Activated T-helper 1 cell treated with anti-CD3 and anti-CD28 coated beads, Interleukin-12 subunit alpha, Interleukin-12 subunit beta, Interleukin-2, Interleukin-4 antibody, amounts not matched to agents 30 ng/mL and 10 ng/mL and 1 ng/mL, durations not matched to agents 14 hours and 24 hours and 36 hours (primary cell): ENCODE measurements around the gene ARHGAP30. TPM values are rescaled to one million over a fixed set of nuclear protein-coding genes. Genes with fewer than 3 reads are reported as not detected.
A peak's percentile ranks its signal among the peaks of the same experiment; 100 is the strongest.

Experiments used
- DNase-seq: peaks from one replicate; pipeline ENCODE4 v3.0.0; 2021; ENCODE audit warnings: low spot score
- H3K27ac Mint-ChIP-seq: one replicate; pipeline ENCODE4 v1.8.0; 2021; ENCODE audit warnings: mild to moderate bottlenecking, mixed read lengths
- H3K27me3 Mint-ChIP-seq: one replicate; pipeline ENCODE4 v1.8.0; 2022; ENCODE audit warnings: mild to moderate bottlenecking, moderate library complexity, mixed read lengths; ENCODE audit not compliant: insufficient read depth
- H3K36me3 Mint-ChIP-seq: one replicate; pipeline ENCODE4 v1.8.0; 2021; ENCODE audit warnings: low read depth, mixed read lengths
- H3K4me1 Mint-ChIP-seq: one replicate; pipeline ENCODE4 v1.8.0; 2021; ENCODE audit warnings: low read depth, mixed read lengths
- H3K4me3 Mint-ChIP-seq: one replicate; pipeline ENCODE4 v1.8.0; 2021; ENCODE audit warnings: mild to moderate bottlenecking, moderate library complexity, mixed read lengths
- H3K9me3 Mint-ChIP-seq: one replicate; pipeline ENCODE4 v1.8.0; 2021; ENCODE audit warnings: mixed read lengths
- intact Hi-C: fragments of 100-400 bp; cut with micrococcal nuclease; formaldehyde crosslinking; loops from one replicate; pipeline ENCODE4 v1.15.1; 2024
- total RNA-seq: library from RNA; stranded (reverse); gene quantifications from 2 replicates; pipeline ENCODE4 v1.2.3, GENCODE V29; 2022

Gene ARHGAP30
- total RNA-seq, 1 donor from 2014 or later = 149 TPM

DNA sequence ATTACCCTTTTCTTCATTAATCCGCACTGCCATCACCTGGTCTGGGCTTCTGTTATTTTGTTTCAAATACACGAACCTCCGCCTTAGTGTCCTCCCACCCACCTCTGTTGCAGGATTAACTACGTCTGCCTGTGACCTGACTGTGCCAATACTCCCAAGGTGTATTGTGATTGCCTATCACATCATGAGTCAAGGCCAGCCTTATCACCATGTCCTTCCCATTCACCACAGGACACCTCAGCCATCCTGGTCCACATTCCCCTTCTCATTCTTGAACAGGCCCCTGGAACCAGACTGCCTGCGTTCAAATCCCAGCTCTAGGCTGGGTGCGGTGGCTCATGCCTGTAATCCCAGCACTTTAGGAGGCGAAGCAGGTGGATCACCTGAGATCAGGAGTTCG lies 63.1 kb downstream of the ARHGAP30 start:
- Mint-ChIP-seq H3K4me3 (no peak overlapping the region), H3K9me3 (no peaks in the 10 kb centered on the region), H3K4me1 (peaks cover 7% of the 10 kb centered on the region), H3K27me3 (no peaks in the 10 kb centered on the region), H3K36me3 (no peaks in the 10 kb centered on the region), H3K27ac (no peak overlapping the region)
- intact Hi-C loops = no loop called here
- DNase-seq = no peak

- Mint-ChIP-seq H3K4me3 (no peak overlapping the region), H3K4me1 (peaks cover 13% of the 10 kb centered on the region), H3K27me3 (no peaks in the 10 kb centered on the region), H3K27ac (no peak overlapping the region), H3K36me3 (peaks cover 13% of the 10 kb centered on the region), H3K9me3 (no peaks in the 10 kb centered on the region)
- no peak for DNase-seq
- intact Hi-C loops = no loop called here
Observed at GRCh38 chr1:161001525-161001924, 68.2 kb downstream of the ARHGAP30 start.

GRCh38 chr1:161000736-161001480 lies 68.8 kb downstream of the ARHGAP30 start:
- Mint-ChIP-seq H3K36me3 (peaks cover 13% of the 10 kb centered on the region), H3K27me3 (no peaks in the 10 kb centered on the region), H3K4me1 (peaks cover 18% of the 10 kb centered on the region), H3K27ac (no peak overlapping the region), H3K9me3 (no peaks in the 10 kb centered on the region), H3K4me3 (no peak overlapping the region)
- DNase-seq = no peak
- intact Hi-C loops = no loop called here

GRCh38 chr1:160999376-160999775 lies 70.3 kb downstream of the ARHGAP30 start:
- no peak overlapping the region for H3K4me3 Mint-ChIP-seq
- H3K4me1 Mint-ChIP-seq = peaks cover 27% of the 10 kb centered on the region
- no peaks in the 10 kb centered on the region for H3K9me3 Mint-ChIP-seq
- no peak overlapping the region for H3K27ac Mint-ChIP-seq
- no peaks in the 10 kb centered on the region for H3K27me3 Mint-ChIP-seq
- no peak for DNase-seq
- intact Hi-C loops = loop anchor here (5.0 kb wide), 1 partner anchor 118 kb away; the partner anchor contains the start of genes NIT1 and PFDN2
- H3K36me3 Mint-ChIP-seq = peaks cover 13% of the 10 kb centered on the region

DNA sequence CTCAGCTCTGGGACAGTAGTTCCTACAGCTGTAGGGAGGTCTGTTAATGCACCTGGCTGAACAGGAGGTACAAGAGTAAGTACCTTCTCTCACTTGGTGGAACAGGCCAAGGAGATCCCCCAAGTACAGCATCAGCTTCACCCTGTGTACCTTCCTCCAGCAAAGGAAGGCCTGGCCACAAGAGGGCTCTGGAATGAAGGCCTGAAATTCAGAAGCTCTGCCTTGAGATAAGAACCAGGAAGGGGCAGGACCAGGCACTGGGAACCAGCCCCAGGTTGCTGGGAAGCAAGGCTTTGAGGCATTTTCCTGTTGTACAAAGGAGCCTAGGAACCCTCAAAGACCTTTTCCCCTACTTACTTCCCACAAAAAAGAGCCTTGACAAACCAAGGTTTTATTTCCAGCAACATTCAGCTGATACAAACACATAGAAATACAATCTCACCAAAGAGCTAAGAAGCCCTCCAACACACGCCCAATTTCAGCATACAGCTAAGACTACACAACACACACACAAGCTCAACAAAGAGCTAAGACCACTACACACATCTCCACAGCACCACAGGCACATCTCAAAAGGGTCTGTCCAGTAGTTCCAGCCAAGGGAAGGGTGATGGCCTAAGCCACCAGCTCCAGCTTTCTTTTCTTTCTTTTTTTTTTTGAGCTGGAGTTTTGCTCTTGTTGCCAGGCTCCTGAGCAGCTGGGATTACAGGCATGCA lies 72.2 kb downstream of the ARHGAP30 start:
- H3K27ac Mint-ChIP-seq = peak overlapping the region; percentile 47
- intact Hi-C loops = loop anchor here (2.0 to 5.0 kb wide), 2 partner anchors 99 to 120 kb away; partner anchors contain the start of genes NIT1 and PFDN2

More for the DNA sequence above, 72.2 kb downstream of the ARHGAP30 start:
- Mint-ChIP-seq H3K4me3 (no peak overlapping the region), H3K36me3 (peaks cover 13% of the 10 kb centered on the region), H3K4me1 (peaks cover 33% of the 10 kb centered on the region), H3K9me3 (no peaks in the 10 kb centered on the region), H3K27me3 (no peaks in the 10 kb centered on the region)
- DNase-seq = peak; percentile 41

Other genes with a start within 250 kb of the ARHGAP30 start
- 0.13 TPM in 1 of 2 replicates, not detected in the other for gene CD244, start 207.0 kb downstream of the ARHGAP30 start, total RNA-seq
- gene ITLN1, start 184.7 kb downstream of the ARHGAP30 start, total RNA-seq = not detected in 2 replicates
- gene ITLN2, start 115.1 kb downstream of the ARHGAP30 start, total RNA-seq = not detected in 2 replicates
- gene F11R, start 48.7 kb downstream of the ARHGAP30 start, total RNA-seq = 11.9 and 13.5 TPM in 2 replicates
- 40.5 and 43.3 TPM in 2 replicates for gene TSTD1, start 30.9 kb downstream of the ARHGAP30 start, total RNA-seq
- 50.6 and 51.5 TPM in 2 replicates for gene USF1, start 23.9 kb downstream of the ARHGAP30 start, total RNA-seq
- not detected in 2 replicates for gene NECTIN4, start 19.7 kb upstream of the ARHGAP30 start, total RNA-seq
- gene KLHDC9, start 28.5 kb upstream of the ARHGAP30 start, total RNA-seq = not detected in 2 replicates
- 147 and 164 TPM in 2 replicates for gene PFDN2, start 48.1 kb upstream of the ARHGAP30 start, total RNA-seq
- 51.3 and 56.3 TPM in 2 replicates for gene NIT1, start 48.2 kb upstream of the ARHGAP30 start, total RNA-seq
- gene DEDD, start 62.8 kb upstream of the ARHGAP30 start, total RNA-seq = 44.5 and 48.0 TPM in 2 replicates
- gene UFC1, start 84.1 kb upstream of the ARHGAP30 start, total RNA-seq = 86.3 and 94.5 TPM in 2 replicates
- gene USP21, start 89.6 kb upstream of the ARHGAP30 start, total RNA-seq = 32.9 and 38.2 TPM in 2 replicates
- gene PPOX, start 96.5 kb upstream of the ARHGAP30 start, total RNA-seq = 25.1 and 26.0 TPM in 2 replicates
- 66.4 and 68.2 TPM in 2 replicates for gene B4GALT3, start 107.6 kb upstream of the ARHGAP30 start, total RNA-seq
- 0.23 and 0.24 TPM in 2 replicates for gene ADAMTS4, start 129.2 kb upstream of the ARHGAP30 start, total RNA-seq
- gene NDUFS2, start 132.5 kb upstream of the ARHGAP30 start, total RNA-seq = 72.9 and 84.1 TPM in 2 replicates
- 0.93 and 1.5 TPM in 2 replicates for gene FCER1G, start 145.4 kb upstream of the ARHGAP30 start, total RNA-seq
- not detected in 2 replicates for gene APOA2, start 153.7 kb upstream of the ARHGAP30 start, total RNA-seq
- 25.3 and 28.0 TPM in 2 replicates for gene TOMM40L, start 156.2 kb upstream of the ARHGAP30 start, total RNA-seq
- gene NR1I3, start 168.3 kb upstream of the ARHGAP30 start, total RNA-seq = not detected in 2 replicates
- 0.20 TPM in 1 of 2 replicates, not detected in the other for gene PCP4L1, start 188.9 kb upstream of the ARHGAP30 start, total RNA-seq
- 3.0 and 4.0 TPM in 2 replicates for gene MPZ, start 240.1 kb upstream of the ARHGAP30 start, total RNA-seq
- gene SDHC, start 244.5 kb upstream of the ARHGAP30 start, total RNA-seq = 157 and 162 TPM in 2 replicates